Activated CD4-positive, CD25-positive, alpha-beta regulatory T cell treated with anti-CD3 and anti-CD28 coated beads, Interleukin-2, amount 50 U/mL, for 24 hours (primary cell): ENCODE data around the gene ALKBH2.

Experiments used
- ATAC-seq, 2 donors: fragments of 150-1000 bp; cut with Tn5 transposase; one replicate each; pipeline ENCODE4 v1.10.0; 2021; ENCODE audit warnings: mild to moderate bottlenecking in 1 of 2, moderate library complexity in 1 of 2

The ALKBH2 gene

DNA sequence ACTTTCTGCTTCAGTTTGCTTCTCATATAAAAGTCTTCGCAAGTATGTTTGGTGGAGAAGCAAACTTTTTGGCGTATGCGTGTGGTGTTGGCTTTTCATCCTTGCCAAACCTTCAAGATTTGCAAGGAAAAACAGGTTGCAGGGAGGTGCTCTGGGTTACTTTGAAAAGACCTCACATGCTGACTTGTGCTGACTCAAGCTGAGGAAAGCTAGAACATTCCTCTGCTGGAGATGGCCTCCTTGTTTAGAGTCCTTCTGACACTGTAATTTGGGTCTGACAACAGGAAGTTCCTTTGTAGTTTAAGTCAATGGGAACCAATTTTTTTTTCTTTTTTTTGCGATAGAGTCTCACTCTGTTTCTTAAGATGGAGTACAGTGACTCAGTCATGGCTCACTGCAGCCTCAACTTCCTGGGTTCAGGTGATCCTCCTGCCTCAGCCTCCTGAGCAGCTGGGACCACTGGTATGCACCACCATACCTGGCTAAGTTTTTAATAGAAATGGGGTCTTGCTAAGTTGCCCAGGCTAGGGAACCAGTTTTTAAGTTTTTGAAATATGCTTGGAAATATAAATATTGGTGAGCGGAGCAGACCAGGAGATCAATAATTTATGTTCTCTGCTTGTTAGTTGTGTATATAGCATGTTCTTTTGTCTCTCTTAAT is 20.5 kb upstream of the ALKBH2 start:
- ATAC-seq, result no peak

DNA sequence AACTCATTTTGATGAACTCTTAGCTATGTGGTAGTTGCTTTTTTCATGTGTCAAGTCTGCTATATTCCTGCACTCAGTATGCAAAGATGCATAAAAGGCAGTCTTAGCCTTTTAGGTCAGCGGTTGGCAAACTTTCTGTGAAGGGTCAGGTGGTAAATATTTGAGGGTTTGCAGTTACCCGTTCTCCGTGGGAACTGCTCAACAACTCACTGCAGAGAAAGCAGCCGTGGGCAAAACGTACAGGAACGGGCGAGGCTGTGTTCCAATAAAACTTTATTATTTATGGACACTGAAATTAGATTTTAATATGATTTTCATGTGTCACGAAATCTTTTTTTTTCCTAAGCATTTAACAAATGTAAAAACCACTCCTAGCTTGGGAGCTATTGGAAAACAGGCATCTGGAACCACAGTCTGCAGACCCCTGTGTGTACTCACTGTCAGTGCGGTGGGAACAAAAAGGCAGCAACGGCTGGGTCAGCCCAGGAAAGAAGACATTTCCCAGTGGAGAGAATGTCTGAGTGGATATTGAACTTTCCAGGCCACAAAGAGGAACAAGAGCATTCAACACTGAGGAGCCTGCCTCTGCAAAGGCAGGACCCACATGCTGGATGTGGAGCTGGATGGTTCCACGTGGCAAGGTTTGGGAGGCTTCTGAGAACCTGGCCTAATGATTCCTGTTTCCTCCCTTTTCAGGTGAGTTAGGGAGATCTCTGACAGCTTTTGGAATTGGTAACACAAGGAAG is 19.6 kb upstream of the ALKBH2 start:
- ATAC-seq, result no peak

DNA sequence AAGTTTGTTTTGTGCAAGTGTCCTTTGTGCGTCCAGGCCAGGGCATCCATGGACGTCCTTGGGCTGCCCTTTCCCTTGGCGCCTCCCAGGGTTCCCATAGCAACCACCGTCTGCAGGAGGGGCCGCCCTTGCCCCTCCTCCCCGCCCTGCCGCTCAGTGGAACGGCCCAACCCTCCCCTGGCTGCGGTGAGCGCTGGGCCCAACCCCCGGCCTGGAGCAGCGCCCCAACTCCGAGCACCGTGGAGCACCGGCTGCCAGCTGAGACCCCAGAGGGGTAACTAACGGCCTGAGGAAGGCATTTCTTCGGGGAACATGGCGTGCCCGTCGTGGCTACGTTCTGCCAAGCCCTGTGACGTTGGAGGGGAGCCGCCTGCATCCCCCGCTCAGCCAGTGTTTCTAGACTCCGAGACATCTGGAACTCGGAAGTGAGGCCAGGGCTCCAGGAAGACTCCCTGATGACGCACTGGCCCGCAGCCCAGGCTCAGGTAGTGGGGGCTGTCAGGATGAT is 17.8 kb upstream of the ALKBH2 start:
- ATAC-seq, result peak; percentile 83 to 87

DNA sequence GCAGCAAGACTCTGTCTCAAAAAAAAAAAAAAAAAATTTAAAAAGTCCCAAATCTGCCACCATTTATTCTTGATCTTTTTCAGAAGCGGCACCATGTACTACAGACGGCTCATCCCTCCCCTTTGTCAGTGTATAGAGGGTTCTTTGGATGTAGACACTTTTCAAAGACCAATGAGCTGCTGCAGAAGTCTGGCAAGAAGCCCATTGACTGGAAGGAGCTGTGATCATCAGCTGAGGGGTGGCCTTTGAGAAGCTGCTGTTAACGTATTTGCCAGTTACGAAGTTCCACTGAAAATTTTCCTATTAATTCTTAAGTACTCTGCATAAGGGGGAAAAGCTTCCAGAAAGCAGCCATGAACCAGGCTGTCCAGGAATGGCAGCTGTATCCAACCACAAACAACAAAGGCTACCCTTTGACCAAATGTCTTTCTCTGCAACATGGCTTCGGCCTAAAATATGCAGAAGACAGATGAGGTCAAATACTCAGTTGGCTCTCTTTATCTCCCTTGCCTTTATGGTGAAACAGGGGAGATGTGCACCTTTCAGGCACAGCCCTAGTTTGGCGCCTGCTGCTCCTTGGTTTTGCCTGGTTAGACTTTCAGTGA is 16.6 kb upstream of the ALKBH2 start:
- no peak for ATAC-seq

DNA sequence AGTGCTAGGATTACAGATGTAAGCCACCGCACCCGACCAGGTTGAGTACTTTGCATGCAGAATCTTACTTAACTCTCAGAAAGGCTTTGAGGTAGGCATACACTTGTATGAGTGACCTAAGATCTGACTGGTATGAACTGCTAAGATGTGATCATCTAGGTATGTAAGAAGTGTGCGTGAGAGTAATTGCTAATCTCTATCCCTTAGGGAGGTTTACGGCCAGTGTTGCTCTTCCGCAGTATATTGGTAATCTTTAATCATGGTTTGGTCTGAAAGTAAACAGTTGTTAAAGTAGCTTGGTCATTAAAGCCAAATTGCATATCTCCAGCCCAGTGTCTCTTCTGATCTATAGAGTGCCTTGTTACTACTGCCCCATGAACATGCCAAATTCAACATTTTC is 11.9 kb upstream of the ALKBH2 start:
- no peak for ATAC-seq

DNA sequence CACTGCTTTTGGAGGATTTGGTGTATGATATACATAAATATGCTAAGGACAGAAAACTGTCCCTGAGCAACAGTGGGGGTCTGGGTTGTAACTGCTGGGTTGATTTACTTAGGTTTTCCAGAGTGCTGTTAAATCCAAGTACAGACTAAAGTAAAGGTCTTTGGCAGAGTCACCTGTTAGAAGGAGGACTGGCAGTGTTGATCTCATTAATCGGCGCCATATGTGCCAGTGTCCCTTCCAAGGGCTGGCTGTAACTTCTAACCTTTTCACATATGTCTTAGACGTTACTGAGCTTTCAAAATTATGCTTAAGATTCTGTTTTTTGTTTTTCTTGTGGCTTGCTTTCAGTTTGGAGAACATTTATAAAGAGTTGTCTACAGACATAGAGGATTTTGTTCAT is 9.2 kb upstream of the ALKBH2 start:
- no peak for ATAC-seq

DNA sequence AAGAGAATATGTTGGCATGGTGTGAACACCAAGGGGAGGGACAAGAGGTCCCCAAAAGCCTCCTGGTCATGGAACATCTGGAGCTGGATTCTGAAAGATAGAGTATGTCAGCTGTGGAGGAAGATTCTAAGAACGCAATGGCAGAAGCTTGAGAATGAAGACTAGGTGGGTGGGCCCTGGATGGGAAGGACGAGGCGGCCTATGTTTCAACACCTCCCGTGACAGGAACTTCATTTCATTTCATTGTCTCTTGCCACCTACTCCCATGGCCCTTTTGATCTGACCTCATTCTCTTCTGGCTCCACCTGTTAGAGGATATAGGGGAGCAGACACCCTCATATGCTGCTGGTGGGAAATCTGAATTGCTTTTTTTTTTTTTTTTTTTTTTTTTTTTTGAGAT is 7.5 kb upstream of the ALKBH2 start:
- ATAC-seq, result no peak

DNA sequence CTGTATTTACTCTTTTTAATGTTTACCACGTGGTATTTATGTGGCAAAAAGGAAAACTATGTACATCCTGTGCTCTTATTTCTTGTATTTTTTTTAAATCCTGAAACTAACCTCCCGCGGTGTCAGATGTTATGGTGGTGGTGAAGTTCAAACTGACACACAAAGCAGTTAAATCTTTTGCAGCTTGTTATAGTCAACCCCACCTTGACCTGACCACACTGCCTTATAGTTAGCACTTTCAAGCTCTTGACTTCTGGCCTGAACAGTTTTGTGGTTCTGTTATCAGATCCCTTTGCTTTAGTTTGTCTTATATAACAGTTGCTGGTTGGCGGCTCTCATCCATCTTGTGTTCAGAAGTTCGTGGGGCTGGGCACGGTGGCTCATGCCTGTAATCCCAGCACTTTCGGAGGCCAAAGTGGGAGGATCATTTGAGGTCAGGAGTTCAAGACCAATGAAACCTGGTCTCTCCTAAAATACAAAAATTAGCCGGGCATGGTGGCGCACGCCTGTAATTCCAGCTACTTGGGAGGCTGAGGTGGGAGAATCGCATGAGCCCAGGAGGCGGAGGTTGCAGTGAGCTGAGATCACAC is 6.3 kb upstream of the ALKBH2 start:
- no peak for ATAC-seq

DNA sequence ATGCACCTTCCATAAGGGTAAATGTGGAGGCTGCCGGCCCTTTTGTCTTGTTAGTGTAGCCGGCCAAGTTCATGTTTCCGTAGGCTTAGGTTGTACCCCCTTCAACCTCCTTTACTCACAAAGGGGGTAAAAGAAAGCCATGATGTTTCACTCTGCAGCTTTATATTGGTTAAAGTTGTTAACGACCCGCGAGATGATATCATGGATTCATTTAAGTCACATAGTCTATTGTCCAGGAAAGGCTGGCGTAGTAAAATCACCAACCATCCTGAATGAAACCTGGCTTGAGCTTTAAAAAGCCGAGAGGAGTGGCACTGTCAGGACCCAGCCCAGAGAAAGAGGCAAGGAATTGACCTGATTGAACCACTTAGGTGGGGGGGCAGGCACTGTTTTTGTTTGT is 5.4 kb upstream of the ALKBH2 start:
- no peak for ATAC-seq

DNA sequence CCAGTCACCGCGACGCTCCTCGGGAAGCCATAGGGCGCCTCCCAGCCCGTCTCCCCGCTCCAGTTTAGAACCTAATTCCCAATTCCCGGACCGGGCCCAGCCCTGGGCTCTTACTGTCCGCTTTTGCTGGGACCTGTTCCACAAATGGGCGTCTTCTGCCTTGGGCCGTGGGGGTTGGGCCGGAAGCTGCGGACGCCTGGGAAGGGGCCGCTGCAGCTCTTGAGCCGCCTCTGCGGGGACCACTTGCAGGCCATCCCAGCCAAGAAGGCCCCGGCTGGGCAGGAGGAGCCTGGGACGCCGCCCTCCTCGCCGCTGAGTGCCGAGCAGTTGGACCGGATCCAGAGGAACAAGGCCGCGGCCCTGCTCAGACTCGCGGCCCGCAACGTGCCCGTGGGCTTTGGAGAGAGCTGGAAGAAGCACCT is 4.9 kb upstream of the ALKBH2 start:
- peak; percentile 9 to 19 for ATAC-seq

DNA sequence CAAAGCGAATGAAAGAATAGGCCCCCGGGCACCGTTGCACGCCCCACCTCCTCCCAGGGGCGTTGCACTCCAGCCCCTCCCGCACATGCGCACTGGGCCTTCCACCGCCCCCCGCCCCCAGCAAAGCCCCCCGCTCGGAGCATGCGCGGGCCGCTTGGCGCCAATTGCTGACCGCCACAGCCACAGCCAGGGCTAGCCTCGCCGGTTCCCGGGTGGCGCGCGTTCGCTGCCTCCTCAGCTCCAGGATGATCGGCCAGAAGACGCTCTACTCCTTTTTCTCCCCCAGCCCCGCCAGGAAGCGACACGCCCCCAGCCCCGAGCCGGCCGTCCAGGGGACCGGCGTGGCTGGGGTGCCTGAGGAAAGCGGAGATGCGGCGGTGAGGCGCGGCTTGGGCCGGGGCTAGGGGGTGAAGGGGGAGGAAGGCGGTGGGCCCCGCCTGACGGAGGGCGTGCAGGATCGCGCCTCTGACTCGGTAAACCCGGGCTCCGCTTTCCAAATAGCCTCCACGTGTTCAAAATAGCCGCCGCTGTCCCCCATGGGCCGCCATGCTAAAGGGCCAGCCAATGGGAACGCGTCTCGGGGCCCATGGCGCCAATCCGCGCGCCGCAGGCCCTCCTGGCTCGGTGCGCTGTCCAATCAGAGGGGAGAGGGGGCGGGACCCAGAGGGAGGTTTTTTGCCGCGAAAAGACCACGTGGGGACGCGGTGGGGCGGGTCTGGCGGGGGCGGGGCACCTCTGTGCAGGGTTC is 4.3 kb upstream of the ALKBH2 start, which contains the start of gene UNG:
TSS of gene UNG (plus strand) at position 163 of the 748 bp plus-strand sequence. CDS start at position 246, 83 bp downstream.
- peak; percentile 93 for ATAC-seq

DNA sequence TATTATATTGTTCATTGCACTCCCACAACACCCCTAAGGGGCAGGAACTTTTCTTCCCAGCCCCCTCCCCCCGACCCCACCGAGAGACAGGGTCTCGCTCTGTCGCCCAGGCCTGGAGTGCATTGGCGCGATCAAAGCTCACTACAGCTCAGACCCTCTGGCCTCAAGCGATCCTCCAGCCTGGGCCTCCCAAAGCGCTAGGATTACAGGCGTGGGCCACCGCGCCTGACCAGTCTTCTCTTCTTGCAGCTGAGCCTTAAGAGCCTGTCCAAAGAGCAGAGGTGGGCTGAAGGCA is 3.8 kb upstream of the ALKBH2 start:
- ATAC-seq, result no peak

DNA sequence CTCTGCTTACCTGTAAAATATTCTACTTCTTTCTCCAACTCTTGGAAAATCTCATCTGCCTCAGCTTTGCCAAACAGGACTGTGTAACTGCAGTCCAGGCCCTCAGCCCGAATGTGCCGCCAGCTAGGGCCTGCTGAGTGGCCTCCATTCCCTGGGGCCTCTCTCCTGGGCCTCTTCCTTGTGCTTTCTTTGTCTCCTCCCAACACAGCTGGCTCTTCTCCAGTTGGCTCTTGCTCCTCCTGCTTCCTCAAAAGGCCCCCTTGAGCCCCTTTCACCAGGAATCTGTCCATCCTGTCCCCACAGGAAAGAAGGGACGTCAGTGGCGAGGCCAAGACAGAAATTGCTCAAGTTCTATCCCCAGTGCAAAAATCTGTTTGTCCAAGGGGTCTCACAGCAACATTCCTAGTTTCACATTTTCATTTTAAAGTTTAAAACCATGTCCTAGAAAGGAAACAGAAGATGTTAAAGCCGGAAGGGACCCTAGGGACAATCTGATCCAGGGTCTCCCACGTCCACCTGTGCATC is 713 bp downstream of the ALKBH2 start:
- ATAC-seq, result no peak

DNA sequence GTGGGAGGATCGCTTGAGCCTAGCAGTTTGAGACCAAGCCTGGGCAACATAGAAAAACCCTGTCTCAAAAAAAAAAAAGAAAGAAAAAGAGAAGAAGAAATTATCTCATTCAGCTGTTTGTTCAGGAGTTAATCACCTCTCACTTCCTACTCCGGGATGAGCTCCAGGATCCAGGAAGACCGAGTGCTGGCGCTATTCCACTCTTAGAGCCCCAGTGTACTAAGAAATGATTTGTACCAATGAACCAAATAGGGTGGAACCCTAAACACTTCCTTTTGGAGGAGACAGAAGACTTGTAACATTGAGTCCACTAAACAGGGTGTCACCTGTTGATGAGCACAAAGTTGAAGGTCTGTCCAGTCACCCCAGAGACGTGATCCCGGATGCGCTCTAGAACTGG is 3.6 kb downstream of the ALKBH2 start:
- no peak for ATAC-seq

DNA sequence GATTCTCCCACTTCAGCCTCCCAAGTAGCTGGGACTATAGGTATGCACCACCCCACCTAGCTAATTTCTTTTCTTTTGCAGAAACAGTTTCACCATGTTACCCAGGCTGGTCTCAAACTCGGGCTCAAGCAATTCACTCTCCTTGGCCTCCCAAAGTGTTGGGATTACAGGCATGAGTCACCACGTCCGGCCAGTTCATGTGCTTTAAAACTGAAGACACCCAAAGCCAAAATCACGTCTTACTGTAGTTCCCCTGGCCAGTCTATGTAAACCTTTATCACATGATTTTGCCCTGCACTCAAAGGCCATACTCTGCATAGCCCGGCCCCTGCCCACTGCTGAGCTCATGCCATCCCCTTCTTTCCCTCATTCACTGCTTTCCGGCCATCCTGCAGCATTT is 4.5 kb downstream of the ALKBH2 start:
- ATAC-seq, result no peak

DNA sequence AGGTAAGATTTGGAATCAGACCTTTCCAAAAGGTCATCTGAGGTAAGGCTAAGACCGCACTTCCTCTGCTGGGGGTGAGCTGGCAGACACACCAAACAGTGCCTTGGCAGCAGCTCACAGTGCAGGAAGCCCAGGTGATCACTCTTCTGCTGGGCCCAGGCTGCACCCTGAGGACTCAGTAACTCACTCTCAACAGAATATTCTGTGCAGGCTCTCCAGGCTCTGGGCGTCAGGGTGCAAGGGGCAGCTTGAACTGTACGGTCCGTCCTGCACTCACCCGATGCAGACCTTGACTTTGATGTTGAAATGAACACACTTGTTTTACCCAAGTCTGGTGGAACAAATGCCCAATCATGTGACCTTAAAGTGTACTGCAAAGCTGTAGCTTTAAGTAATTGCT is 6.0 kb downstream of the ALKBH2 start:
- ATAC-seq, result no peak

DNA sequence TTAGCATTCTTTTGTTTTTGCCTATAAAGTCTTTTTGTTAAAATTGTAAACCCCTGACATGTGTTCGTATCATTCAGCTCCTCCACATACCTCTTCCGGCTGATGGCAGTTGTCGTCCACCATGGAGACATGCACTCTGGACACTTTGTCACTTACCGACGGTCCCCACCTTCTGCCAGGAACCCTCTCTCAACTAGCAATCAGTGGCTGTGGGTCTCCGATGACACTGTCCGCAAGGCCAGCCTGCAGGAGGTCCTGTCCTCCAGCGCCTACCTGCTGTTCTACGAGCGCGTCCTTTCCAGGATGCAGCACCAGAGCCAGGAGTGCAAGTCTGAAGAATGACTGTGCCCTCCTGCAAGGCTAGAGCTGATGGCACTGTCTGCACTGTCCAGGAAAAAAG is 7.7 kb downstream of the ALKBH2 start:
- no peak for ATAC-seq

DNA sequence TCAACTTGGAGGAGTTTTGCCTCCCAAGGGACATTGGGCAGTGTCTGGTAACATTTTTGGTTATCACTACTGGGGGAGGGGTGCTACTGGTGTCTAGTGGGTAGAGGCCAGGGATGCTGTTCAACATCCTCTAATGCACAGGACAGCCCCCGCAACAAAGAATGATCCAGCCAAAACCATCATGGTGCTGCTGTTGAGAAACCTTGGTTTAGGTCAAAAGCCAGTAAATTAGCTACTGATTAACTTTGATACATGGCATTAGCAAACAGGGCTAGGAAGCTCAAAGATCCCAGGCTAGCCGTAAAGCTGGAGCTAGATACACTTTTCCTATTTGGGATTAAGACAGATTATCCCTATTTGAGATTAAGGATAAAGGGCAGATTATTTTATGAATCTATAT is 8.8 kb downstream of the ALKBH2 start:
- ATAC-seq, result no peak

DNA sequence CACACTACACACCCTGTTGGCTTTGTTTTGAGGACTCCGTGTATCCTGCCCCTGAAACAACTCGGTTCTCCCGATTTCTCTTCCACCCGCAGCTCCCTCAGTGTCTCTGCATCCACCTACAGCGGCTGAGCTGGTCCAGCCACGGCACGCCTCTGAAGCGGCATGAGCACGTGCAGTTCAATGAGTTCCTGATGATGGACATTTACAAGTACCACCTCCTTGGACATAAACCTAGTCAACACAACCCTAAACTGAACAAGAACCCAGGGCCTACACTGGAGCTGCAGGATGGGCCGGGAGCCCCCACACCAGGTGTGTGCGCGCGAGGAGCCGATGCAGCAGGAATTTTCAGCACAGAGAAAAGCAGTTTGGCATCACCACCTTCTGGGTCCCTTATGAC is 10.5 kb downstream of the ALKBH2 start:
- no peak for ATAC-seq

DNA sequence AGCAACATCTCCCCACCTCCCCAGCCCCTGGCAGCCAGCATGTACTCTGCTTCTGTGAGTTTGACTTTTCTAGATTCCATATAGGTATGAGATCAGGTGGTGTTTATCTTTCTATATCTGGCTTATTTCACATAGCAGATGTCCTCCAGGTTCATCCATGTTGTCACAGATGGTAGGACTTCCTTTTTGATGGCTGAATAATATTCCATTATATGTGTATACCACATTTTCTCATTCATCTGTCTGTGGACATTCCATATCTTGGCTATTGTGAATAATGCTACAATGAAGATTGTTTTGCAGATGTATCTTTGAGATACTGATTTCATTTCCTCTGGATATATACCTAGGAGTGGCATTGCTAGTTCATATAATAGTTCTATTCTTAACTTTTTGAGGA is 18.4 kb downstream of the ALKBH2 start:
- no peak for ATAC-seq

DNA sequence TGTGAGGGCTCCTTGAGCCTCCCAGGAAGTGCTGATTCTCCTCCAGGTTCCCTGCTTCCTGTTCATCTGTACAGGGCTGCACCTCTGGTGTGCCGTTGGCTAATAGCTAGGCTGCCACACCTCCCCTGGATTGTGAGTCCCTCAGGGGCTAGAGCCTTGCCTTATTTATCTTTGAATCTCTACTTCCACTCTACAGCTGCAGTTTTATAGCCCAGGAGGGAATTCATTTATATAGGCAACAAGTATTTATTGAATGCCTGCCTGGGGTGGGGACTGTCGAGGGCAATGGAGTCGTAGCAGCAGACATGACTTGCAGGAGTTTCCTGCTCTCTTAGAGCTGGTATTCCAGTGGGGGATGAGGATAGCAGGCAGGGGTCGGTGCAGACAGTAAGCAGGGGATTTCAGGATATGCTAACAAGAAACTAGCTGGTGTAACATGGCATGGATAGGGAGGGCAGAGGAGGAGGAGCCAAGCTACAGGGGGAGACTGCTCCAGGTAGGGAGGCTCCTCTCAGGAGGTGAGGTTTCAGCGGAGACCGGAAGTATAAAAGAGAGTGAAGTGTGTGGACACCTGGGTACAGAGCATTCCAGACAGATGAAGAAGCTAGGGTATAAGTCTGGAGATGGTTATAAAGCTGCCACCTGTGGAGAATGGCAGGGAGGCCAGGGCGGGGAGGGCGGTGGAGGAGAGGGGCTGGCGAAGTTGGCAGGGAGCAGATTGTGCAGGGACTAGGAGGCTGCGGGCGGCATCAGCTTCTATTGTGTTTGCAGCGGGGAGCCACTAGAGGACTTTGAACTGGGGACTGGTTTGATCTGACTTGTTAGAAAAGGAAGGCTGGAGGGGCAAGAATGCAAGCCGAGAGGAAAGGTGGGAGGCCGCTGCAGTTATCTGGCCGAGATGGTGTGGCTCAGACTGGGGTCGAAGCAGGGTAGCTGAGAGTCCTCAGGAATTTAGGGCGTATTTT is 23.7 kb downstream of the ALKBH2 start:
- no peak for ATAC-seq

DNA sequence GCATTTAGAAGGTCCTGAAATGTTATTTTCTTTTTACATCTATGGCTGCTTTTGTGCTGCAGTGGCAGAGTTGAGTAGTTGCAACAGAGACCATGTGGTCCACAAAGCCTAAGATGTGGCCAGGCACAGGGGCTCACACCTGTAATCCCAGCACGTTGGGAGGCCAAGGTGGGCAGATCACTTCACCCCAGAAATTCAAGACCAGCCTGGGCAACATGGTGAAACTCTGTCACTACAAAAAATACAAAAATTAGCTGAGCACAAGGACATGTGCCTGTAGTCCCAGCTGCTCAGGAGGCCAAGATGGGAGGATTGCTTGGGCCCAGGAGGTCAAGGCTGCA is 27.4 kb downstream of the ALKBH2 start:
- ATAC-seq, result no peak
